Endodermal cell (in vitro differentiated cells): Measurements from ENCODE around the gene SNX4. TPM values are rescaled to one million over a fixed set of nuclear protein-coding genes. Genes with fewer than 3 reads are reported as not detected.

Source experiments
- DNase-seq: peaks from one replicate; pipeline ENCODE4 v3.0.0-alpha.2; 2017
- H3K27ac ChIP-seq: 2 replicates; pipeline ENCODE4 v1.5.1; 2013; ENCODE audit warnings: mild to moderate bottlenecking, low read depth, low read length, moderate library complexity
- H3K27me3 ChIP-seq: 2 replicates; pipeline ENCODE4 v1.6.1; 2013; ENCODE audit warnings: mild to moderate bottlenecking, low read length, moderate library complexity; ENCODE audit not compliant: insufficient read depth, control insufficient read depth, poor library complexity, severe bottlenecking
- H3K36me3 ChIP-seq: 2 replicates; pipeline ENCODE4 v1.7.0; 2013; ENCODE audit warnings: mild to moderate bottlenecking, low read length, moderate library complexity; ENCODE audit not compliant: control insufficient read depth, insufficient read depth
- H3K4me1 ChIP-seq: one replicate; pipeline ENCODE4 v1.7.0; 2013; ENCODE audit warnings: low read length; ENCODE audit not compliant: control insufficient read depth, insufficient read depth
- H3K4me3 ChIP-seq: 2 replicates; pipeline ENCODE4 v1.5.1; 2013; ENCODE audit warnings: mild to moderate bottlenecking, low read length, moderate library complexity
- H3K9ac ChIP-seq: 2 replicates; pipeline ENCODE4 v1.6.1; 2013; ENCODE audit warnings: mild to moderate bottlenecking, low read length, moderate library complexity; ENCODE audit not compliant: poor library complexity, severe bottlenecking; ENCODE audit errors: extremely low read depth
- H3K9me3 ChIP-seq: 2 replicates; pipeline ENCODE4 v1.6.1; 2013; ENCODE audit warnings: mild to moderate bottlenecking, low read length, moderate library complexity; ENCODE audit not compliant: control insufficient read depth
- H3K27ac Mint-ChIP-seq: 2 replicates; pipeline ENCODE4 v1.8.0; 2020; ENCODE audit warnings: mixed read lengths
- H3K27me3 Mint-ChIP-seq: 2 replicates; pipeline ENCODE4 v1.8.0; 2021; ENCODE audit warnings: mild to moderate bottlenecking, mixed read lengths; ENCODE audit not compliant: insufficient read depth
- H3K36me3 Mint-ChIP-seq: 2 replicates; pipeline ENCODE4 v1.8.0; 2020; ENCODE audit warnings: low read depth, mixed read lengths
- H3K4me1 Mint-ChIP-seq: 2 replicates; pipeline ENCODE4 v1.8.0; 2020; ENCODE audit warnings: mixed read lengths
- H3K4me3 Mint-ChIP-seq: 2 replicates; pipeline ENCODE4 v1.8.0; 2020; ENCODE audit warnings: mild to moderate bottlenecking, moderate library complexity, mixed read lengths
- H3K9me3 Mint-ChIP-seq: 2 replicates; pipeline ENCODE4 v1.8.0; 2020; ENCODE audit warnings: mild to moderate bottlenecking, mixed read lengths
- CTCF ChIP-seq: fragments of 200-600 bp; sonication (generic); conservative IDR thresholded peaks from 2 replicates; pipeline ENCODE4 v1.5.0; 2021; ENCODE audit warnings: antibody characterized with exemption, mild to moderate bottlenecking
- WGBS, 2 experiments: methylation state at CpG; one replicate each; pipeline versions ENCODE4 v1.1.5 to v1.1.7; 2013; ENCODE audit warnings: missing lambda C conversion rate in 2 of 2, mixed read lengths in 1 of 2; ENCODE audit not compliant: insufficient coverage in 1 of 2, insufficient read length in 1 of 2; 5-methylcytosine and 5-hydroxymethylcytosine counted together
- total RNA-seq, 2 donors: library from RNA; stranded (reverse); fragmentation: NEBNext Ultra II Directional in 1 of 2; extraction: Animal tissue kit (Norgen Biotek cat#: 25700) in 1 of 2; gene quantifications; 2 replicates in 1 of 2; 3 replicates in 1 of 2; pipeline ENCODE4 v1.2.1, GENCODE V29; 2021

The SNX4 gene
- total RNA-seq, 2 donors from 2014 or later, result 33.2 to 33.9 TPM

GRCh38 chr3:125507128-125507527 is 12.9 kb downstream of the SNX4 start:
- WGBS, 2 experiments, result 96 to 100% methylated on average over 2 to 3 of the region's 3 CpGs
- no peak for TF ChIP-seq CTCF
- Mint-ChIP-seq H3K9me3 (no peaks in the 10 kb centered on the region), H3K27me3 (no peaks in the 10 kb centered on the region), H3K27ac (no peak overlapping the region), H3K36me3 (peaks cover 64% of the 10 kb centered on the region), H3K4me3 (no peak overlapping the region), H3K4me1 (no peaks in the 10 kb centered on the region)
- H3K9ac ChIP-seq, result no peak overlapping the region
- peaks cover 66% of the 10 kb centered on the region for H3K36me3 ChIP-seq
- no peaks in the 10 kb centered on the region for H3K27me3 ChIP-seq
- DNase-seq, result no peak
- no peak overlapping the region for H3K27ac ChIP-seq
- H3K9me3 ChIP-seq, result peaks cover 16% of the 10 kb centered on the region
- H3K4me1 ChIP-seq, result no peaks in the 10 kb centered on the region
- H3K4me3 ChIP-seq, result no peak overlapping the region

GRCh38 chr3:125498630-125499029 is 21.4 kb downstream of the SNX4 start:
- Histone ChIP-seq H3K4me3 (no peak overlapping the region), H3K27ac (no peak overlapping the region), H3K9ac (no peak overlapping the region), H3K27me3 (no peaks in the 10 kb centered on the region), H3K4me1 (no peaks in the 10 kb centered on the region), H3K9me3 (no peaks in the 10 kb centered on the region), H3K36me3 (peaks cover 84% of the 10 kb centered on the region)
- no peak for DNase-seq
- Mint-ChIP-seq H3K27me3 (no peaks in the 10 kb centered on the region), H3K27ac (no peak overlapping the region), H3K4me3 (no peak overlapping the region), H3K36me3 (peaks cover 55% of the 10 kb centered on the region), H3K4me1 (no peaks in the 10 kb centered on the region), H3K9me3 (no peaks in the 10 kb centered on the region)
- TF ChIP-seq CTCF, result no peak

DNA sequence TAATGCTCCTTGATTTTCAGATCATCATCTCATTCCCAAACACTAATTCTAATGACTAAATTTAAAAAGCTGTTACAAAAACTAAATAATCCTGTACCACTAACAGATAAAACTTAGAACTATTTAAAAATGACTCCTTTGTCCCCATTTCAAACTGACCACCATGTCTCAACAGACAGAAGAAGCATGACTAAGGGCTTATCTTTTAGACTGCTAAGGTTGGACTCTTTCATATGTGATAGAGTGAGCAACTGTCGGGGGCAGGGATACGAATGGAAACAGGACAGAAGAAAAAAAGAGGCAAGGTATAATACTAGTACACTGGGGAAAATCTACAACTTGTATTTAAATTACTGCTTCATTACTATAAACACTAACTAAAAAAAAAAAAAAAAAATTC is 23.3 kb downstream of the SNX4 start:
- Mint-ChIP-seq H3K9me3 (no peaks in the 10 kb centered on the region), H3K27ac (no peak overlapping the region), H3K27me3 (no peaks in the 10 kb centered on the region), H3K4me1 (no peaks in the 10 kb centered on the region), H3K4me3 (no peak overlapping the region), H3K36me3 (peaks cover 57% of the 10 kb centered on the region)
- H3K9ac ChIP-seq, result no peak overlapping the region
- no peak for TF ChIP-seq CTCF
- no peak overlapping the region for H3K27ac ChIP-seq
- no peaks in the 10 kb centered on the region for H3K4me1 ChIP-seq
- 71 to 90% methylated on average over 2 of the region's 2 CpGs for WGBS, 2 experiments
- no peaks in the 10 kb centered on the region for H3K27me3 ChIP-seq
- DNase-seq, result no peak
- H3K36me3 ChIP-seq, result peaks cover 71% of the 10 kb centered on the region
- no peak overlapping the region for H3K4me3 ChIP-seq
- H3K9me3 ChIP-seq, result no peaks in the 10 kb centered on the region
